Upper lobe of left lung (tissue), 6 donors: Measurements from ENCODE around the gene TLCD5. TPM values are rescaled to one million over a fixed set of nuclear protein-coding genes. Genes with fewer than 3 reads are reported as not detected.

ENCODE experiments used
- ATAC-seq, 2 donors: fragments of 200-7000 bp; cut with Tn5 transposase; one replicate each; pipeline ENCODE4 v1.9.1; 2022; ENCODE audit warnings: mild to moderate bottlenecking in 2 of 2, moderate library complexity in 2 of 2; ENCODE audit not compliant: low FRiP score in 2 of 2
- DNase-seq, 2 donors: peaks; one replicate each; pipeline ENCODE4 v3.0.0-alpha.2; 2019 to 2020
- H3K27ac ChIP-seq, 4 donors: fragments of 200-600 bp; sonication (generic); one replicate each; pipeline ENCODE4 v1.5.1; 2016 to 2019
- H3K27me3 ChIP-seq, 4 donors: fragments of 200-600 bp; sonication (generic); one replicate each; pipeline ENCODE4 v1.5.1; 2017 to 2019
- H3K36me3 ChIP-seq, 4 donors: fragments of 200-600 bp; sonication (generic); one replicate each; pipeline ENCODE4 v1.5.1; 2016 to 2019
- H3K4me1 ChIP-seq, 4 donors: fragments of 200-600 bp; sonication (generic); one replicate each; pipeline ENCODE4 v1.5.1; 2018 to 2019
- H3K4me3 ChIP-seq, 4 donors: fragments of 200-600 bp; sonication (generic); one replicate each; pipeline ENCODE4 v1.5.1; 2017 to 2019; ENCODE audit warnings: mild to moderate bottlenecking in 2 of 4, moderate library complexity in 1 of 4
- H3K9me3 ChIP-seq, 4 donors: fragments of 200-600 bp; sonication (generic); one replicate each; pipeline ENCODE4 v1.5.1; 2018 to 2019
- EP300 ChIP-seq, 4 donors: sonication (generic); formaldehyde crosslinking; IDR thresholded peaks; one replicate each; pipeline ENCODE4 v1.5.1; 2017; ENCODE audit warnings: antibody characterized with exemption in 4 of 4, control low read depth in 2 of 4
- POLR2A ChIP-seq, 4 donors: fragments of 450-650 bp; IDR thresholded peaks; one replicate each; pipeline ENCODE4 v1.5.1; 2016 to 2017; ENCODE audit warnings: antibody characterized with exemption in 4 of 4, mild to moderate bottlenecking in 2 of 4
- POLR2AphosphoS5 ChIP-seq, 2 donors: sonication (generic); formaldehyde crosslinking; IDR thresholded peaks; one replicate each; pipeline ENCODE4 v1.5.1; 2017; ENCODE audit warnings: antibody characterized with exemption in 2 of 2
- WGBS, 2 donors: methylation state at CpG; one replicate each; pipeline ENCODE4 v1.1.5; 2017 to 2018; 5-methylcytosine and 5-hydroxymethylcytosine counted together
- total RNA-seq, 6 donors: library from RNA; depleted of rRNA in 4 of 6; stranded (reverse); fragments of >200 nt in 4 of 6; gene quantifications; one replicate each; pipeline versions ENCODE4 v1.1.0 to v1.2.1, GENCODE V29; 2016 to 2021
- TF ChIP-seq, protein P1 (sequence below), 6 experiments: fragments of 450-650 bp in 4 of 6; fragments of 200-600 bp in 2 of 6; sonication (generic) in 2 of 6; IDR thresholded peaks; one replicate each; pipeline ENCODE4 v1.5.1; 2016 to 2019; ENCODE audit warnings: antibody characterized with exemption in 6 of 6
- donor health status: DM: no; HTN: no; CAD: no; lungs with moderate emphysema.
- donor health status: DM: no; HTN: yes; CAD: no; lungs with severe emphysema.

The TLCD5 gene
- total RNA-seq, 6 donors from 2014 or later = 1.2 to 5.4 (median 3.1) TPM

DNA sequence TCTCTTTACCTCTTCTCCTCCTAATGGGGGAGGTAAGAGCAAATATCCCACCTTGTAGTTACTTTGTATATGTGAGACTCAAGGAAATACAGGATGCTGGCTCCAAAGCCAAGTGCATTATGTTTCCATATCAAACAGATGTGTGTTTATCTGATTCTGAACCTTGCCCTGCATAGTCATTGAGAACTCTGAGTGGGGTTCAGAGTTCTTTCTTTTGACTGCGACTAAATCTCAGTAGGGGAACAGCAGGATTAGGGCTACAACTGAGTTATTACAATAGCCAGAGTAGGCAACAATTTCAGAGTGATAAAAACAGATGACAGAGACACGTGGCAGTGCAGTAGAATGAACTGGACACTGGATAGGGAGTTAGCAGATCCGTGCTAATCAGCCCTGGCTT is 34.1 kb upstream of the TLCD5 start:
- Histone ChIP-seq H3K36me3 (no peaks in the 10 kb centered on the region), H3K27ac (no peak overlapping the region), H3K4me3 (no peak overlapping the region), H3K4me1 (no peaks in the 10 kb centered on the region), H3K9me3 (no peaks in the 10 kb centered on the region), H3K27me3 (no peaks in the 10 kb centered on the region)
- WGBS, 2 donors = 53 to 67% methylated on average over 3 of the region's 3 CpGs
- no peak for DNase-seq
- TF ChIP-seq POLR2AphosphoS5 (IDR thresholded peaks at IDR 0.05) (no peak), EP300 (IDR thresholded peaks at IDR 0.05) (no peak), POLR2A (IDR thresholded peaks at IDR 0.05) (no peak)
- TF ChIP-seq, protein P1, sequence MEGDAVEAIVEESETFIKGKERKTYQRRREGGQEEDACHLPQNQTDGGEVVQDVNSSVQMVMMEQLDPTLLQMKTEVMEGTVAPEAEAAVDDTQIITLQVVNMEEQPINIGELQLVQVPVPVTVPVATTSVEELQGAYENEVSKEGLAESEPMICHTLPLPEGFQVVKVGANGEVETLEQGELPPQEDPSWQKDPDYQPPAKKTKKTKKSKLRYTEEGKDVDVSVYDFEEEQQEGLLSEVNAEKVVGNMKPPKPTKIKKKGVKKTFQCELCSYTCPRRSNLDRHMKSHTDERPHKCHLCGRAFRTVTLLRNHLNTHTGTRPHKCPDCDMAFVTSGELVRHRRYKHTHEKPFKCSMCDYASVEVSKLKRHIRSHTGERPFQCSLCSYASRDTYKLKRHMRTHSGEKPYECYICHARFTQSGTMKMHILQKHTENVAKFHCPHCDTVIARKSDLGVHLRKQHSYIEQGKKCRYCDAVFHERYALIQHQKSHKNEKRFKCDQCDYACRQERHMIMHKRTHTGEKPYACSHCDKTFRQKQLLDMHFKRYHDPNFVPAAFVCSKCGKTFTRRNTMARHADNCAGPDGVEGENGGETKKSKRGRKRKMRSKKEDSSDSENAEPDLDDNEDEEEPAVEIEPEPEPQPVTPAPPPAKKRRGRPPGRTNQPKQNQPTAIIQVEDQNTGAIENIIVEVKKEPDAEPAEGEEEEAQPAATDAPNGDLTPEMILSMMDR (IDR thresholded peaks at IDR 0.05) = no peak
- ATAC-seq = no peak

DNA sequence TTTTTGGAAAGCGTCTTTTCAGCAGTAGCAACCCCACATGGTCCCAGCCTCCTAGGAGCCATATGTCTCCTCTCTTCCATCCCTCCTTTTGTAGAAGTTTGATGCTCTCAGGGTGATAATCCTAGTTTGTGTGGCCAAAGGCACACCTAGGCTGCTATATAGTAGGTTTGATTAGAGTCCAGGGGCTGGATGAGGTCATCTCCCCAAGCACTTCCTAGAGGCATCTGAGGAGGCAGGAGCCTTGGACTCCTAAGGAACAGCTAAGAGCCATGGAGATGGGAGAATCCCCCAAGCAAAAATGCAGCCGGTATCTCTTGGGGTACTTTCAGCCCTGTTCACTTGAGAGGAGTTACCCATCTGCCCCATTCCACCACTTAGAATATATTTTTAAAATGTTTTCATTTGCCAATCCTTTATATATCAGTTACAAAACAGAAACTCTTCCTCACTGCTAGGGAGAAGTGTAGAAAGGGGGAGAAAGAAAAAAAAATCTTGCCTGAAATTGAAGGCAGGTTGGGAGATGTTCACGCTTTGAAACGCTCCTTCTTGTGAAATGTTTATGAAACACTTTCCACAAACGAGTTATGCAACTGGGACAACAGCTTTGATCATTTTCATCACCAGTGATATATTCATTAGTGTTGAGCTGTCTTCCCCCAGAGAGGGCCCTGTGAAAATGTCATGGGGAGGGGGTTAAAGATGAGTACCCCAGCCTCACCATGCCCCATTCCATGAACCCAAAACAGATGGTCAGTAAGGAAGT is 31.9 kb upstream of the TLCD5 start:
- no peaks in the 10 kb centered on the region for H3K27me3 ChIP-seq
- WGBS, 2 donors = 65 to 68% methylated on average over 5 of the region's 5 CpGs
- no peaks in the 10 kb centered on the region for H3K9me3 ChIP-seq
- ATAC-seq = no peak
- no peak overlapping the region for H3K4me3 ChIP-seq
- TF ChIP-seq POLR2AphosphoS5 (IDR thresholded peaks at IDR 0.05) (no peak), EP300 (IDR thresholded peaks at IDR 0.05) (no peak), POLR2A (IDR thresholded peaks at IDR 0.05) (no peak)
- TF ChIP-seq, protein P1 (IDR thresholded peaks at IDR 0.05) = no peak
- no peaks in the 10 kb centered on the region for H3K36me3 ChIP-seq
- H3K4me1 ChIP-seq = no peaks in the 10 kb centered on the region
- no peak overlapping the region for H3K27ac ChIP-seq
- no peak for DNase-seq

DNA sequence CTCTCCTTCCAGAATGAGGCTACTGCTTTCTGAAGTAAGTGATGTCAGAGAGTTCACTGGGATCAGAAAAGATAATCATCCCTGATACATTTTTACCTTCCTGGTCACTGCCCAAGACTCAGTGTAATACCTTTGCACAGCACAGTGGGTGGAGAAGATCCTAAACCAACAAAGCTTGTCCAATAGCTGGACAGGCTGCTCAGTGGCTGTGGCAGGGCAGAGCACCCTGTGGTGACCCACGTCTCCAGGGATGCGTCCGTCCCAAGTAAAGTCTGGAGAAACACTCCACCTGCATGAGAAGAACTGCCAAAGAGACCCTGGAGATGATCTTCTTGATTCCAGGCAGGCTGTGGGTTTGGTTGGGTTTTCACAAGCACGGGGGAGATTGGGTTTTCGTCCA is 31.0 kb upstream of the TLCD5 start:
- Histone ChIP-seq H3K4me3 (no peak overlapping the region), H3K4me1 (no peaks in the 10 kb centered on the region), H3K27ac (no peak overlapping the region), H3K36me3 (no peaks in the 10 kb centered on the region), H3K27me3 (no peaks in the 10 kb centered on the region), H3K9me3 (no peaks in the 10 kb centered on the region)
- DNase-seq (no peak), ATAC-seq (no peak)
- 74 to 79% methylated on average over 2 to 5 of the region's 5 CpGs for WGBS, 2 donors
- TF ChIP-seq POLR2A (IDR thresholded peaks at IDR 0.05) (no peak), EP300 (IDR thresholded peaks at IDR 0.05) (no peak), POLR2AphosphoS5 (IDR thresholded peaks at IDR 0.05) (no peak)
- TF ChIP-seq, protein P1 (IDR thresholded peaks at IDR 0.05) = no peak

DNA sequence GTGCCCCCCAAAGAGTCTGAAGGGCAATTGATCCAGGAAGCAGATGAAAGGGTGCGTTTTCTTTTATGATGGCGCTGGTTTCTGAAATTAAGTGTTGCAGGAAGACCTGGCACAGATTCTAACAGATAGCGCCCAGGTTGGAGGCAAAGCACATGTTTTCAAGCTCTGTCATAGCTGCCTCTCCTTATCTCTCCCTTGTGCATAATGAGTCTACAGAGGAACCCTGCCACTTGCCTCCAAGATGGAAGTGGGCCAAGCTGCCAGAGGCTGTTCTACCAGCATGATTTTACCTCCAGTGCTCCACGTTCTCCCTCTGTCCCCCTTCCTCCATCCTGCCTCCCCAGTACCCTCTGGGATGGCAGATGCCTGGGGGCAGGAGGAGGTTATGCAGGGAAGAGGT is 30.0 kb upstream of the TLCD5 start:
- H3K9me3 ChIP-seq = no peaks in the 10 kb centered on the region
- H3K27me3 ChIP-seq = no peaks in the 10 kb centered on the region
- 44 to 49% methylated on average over 4 of the region's 4 CpGs for WGBS, 2 donors
- TF ChIP-seq POLR2A (IDR thresholded peaks at IDR 0.05) (no peak), POLR2AphosphoS5 (IDR thresholded peaks at IDR 0.05) (no peak), EP300 (IDR thresholded peaks at IDR 0.05) (no peak)
- TF ChIP-seq, protein P1 (IDR thresholded peaks at IDR 0.05) = no peak
- H3K27ac ChIP-seq = no peak overlapping the region
- no peak overlapping the region for H3K4me3 ChIP-seq
- no peaks in the 10 kb centered on the region for H3K36me3 ChIP-seq
- ATAC-seq (no peak), DNase-seq (no peak)
- H3K4me1 ChIP-seq = peaks cover 0 to 4% (median 0%) of the 10 kb centered on the region in 4 donors

DNA sequence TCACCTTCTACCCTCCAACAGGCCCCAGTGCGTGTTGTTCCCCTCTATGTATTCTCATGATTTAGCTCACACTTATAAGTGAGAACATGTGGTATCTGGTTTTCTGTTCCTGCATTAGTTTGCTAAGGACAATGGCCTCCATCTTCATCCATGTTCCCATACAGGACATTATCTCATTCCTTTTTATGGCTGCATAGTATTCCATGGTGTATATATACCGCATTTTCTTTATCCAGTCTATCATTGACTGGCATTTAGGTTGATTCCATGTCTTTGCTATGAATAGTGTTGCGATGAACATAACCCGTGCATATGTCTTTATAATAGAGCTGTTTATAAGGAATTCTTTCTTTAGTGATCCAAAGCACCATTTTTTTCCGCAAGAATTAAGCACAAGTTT is 28.5 kb upstream of the TLCD5 start:
- H3K4me3 ChIP-seq = no peak overlapping the region
- WGBS, 2 donors = 91 to 96% methylated on average over 5 of the region's 5 CpGs
- DNase-seq = no peak
- peaks cover 0 to 9% (median 0%) of the 10 kb centered on the region in 4 donors for H3K4me1 ChIP-seq
- TF ChIP-seq, protein P1 (IDR thresholded peaks at IDR 0.05) = no peak
- TF ChIP-seq POLR2AphosphoS5 (IDR thresholded peaks at IDR 0.05) = no peak
- no peak for TF ChIP-seq POLR2A (IDR thresholded peaks at IDR 0.05)
- no peak for TF ChIP-seq EP300 (IDR thresholded peaks at IDR 0.05)
- no peak overlapping the region for H3K27ac ChIP-seq
- H3K9me3 ChIP-seq = no peaks in the 10 kb centered on the region
- H3K27me3 ChIP-seq = no peaks in the 10 kb centered on the region
- ATAC-seq = no peak
- H3K36me3 ChIP-seq = no peaks in the 10 kb centered on the region
